KG1 (cell line): ENCODE data around the gene TOLLIP.

Experiments used
- DNase-seq: peaks from one replicate; lab custom pipeline; 2025; lab: John Stamatoyannopoulos, UW

The TOLLIP gene

DNA sequence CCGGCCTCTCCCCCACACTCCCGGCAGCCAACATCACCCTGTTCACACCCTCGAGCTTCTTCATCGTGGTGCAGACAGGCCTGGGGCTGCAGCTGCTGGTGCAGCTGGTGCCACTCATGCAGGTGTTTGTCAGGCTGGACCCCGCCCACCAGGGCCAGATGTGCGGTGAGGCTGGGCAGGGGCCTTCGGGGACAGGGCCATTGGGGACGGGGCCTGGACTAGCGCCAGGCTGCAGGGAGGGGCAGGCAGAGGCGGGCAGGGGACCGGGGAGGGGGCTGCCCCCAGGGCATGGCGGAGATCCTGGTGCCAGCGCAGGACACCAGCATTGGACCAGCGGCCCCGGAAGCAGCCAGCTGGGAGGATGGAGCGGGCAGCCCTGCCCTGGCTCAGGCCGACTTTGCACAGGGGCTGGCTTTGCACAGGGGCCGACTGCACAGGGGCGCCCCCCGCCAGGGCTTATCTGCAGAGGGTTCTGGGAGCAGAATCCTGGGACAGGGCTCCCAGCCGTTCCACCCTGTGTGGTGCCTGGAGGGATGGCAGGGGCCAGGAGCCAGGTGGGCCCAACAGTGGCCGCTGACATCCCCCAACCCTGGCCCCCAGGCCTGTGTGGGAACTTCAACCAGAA, 77.9 kb downstream of the TOLLIP start:
- DNase-seq: no peak

DNA sequence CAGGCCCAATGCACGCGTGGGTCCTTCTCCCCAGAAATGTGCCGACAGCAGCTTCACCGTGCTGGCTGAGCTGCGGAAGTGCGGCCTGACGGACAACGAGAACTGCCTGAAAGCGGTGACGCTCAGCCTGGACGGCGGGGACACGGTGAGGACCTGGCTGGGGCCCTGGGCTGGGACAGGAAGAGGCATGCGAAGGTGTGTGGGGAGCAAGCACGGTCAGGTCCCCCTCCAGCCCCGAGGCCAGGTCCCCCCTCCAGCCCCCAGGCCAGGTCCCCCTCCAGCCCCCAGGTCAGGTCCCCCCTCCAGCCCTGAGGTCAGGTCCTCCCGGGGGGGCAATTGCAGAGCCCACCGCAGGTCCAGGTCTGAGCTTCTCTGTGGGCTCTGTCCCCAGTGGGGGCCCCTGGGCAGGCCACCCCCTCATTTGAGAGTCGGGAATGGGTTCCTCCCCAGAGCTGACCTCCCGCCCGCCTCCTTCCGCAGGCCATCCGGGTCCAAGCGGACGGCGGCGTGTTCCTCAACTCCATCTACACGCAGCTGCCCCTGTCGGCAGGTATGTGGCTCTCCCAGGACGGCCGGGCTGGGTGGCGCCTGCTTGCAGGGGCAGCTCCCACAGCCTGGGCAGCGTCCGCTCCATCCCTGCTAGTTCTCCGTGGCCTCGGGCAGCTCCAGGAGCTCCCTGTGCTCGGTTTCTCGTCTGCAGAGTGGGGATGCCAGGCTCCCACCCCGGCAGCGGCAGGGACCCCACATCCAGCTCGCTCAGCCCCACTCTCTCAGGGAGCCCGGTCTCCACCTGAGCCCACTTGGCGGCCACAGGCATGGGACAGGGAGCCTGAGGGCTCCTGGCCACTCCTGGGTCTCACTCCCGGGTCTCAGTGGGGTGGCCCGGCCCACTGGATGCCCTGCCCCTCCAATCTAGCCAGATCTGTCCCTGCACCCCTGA, 78.7 kb downstream of the TOLLIP start:
- DNase-seq: no peak

DNA sequence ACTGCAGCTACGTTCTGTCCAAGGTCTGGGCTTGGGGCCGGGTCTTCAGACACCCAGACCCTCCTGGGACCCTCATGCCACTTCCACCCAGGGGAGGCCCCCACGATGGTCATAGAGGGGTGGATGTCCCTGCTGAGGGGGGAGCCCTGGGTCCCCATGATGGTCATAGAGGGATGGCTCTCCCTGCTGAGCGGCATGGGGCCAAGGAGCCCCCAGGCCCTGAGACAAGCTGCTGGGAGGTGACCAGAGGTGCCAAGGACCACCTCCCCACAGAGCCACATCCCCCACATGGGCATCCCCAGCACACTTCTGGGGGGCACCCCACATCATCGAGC, 79.3 kb downstream of the TOLLIP start:
- DNase-seq: no peak

DNA sequence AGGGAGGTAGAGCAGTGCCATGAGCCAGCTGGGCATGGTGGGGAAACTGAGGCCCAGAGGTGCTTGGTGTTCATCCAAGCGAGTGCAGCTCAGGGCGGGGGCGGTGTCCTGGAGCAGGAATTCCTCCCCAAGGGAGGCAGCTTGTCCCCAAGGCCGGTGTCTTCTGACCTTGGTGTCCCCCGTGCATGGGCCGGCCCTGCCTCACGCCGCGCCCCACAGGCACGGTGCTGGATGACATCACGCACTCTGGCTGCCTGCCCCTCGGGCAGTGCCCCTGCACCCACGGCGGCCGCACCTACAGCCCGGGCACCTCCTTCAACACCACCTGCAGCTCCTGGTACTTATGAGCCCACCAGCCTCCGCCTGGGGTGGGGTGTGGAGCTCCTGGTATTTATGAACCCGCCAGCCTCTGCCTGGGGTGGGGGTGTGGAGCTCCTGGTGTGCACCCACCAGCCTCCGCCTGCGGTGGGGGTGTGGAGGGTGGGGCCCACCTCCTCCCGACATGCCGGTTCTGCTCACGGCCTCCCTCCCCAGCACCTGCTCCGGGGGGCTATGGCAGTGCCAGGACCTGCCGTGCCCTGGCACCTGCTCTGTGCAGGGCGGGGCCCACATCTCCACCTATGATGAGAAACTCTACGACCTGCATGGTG, 79.8 kb downstream of the TOLLIP start:
- no peak for DNase-seq

DNA sequence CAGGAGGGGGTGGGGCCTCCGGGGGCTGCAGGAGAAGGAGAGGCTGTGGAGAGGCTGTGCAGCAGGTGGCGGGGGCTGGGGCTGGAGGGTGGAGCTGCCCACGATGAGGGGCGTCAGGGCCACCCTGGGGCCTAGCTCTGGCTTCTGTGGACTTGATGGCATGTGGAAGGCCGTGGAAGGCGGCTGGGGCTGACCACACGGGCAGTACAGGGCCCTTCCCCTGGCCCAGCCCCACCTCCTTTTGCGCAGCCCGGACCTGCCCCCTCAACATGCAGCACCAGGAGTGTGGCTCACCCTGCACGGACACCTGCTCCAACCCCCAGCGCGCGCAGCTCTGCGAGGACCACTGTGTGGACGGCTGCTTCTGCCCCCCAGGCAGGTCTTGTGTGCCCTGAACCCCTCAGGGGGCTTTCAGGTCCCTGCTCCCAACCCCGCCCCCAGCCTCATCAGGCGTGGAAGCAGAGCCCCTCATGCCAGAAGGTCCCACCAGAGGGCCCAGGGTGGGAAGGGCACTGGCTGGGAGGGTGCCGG, 80.4 kb downstream of the TOLLIP start:
- no peak for DNase-seq

DNA sequence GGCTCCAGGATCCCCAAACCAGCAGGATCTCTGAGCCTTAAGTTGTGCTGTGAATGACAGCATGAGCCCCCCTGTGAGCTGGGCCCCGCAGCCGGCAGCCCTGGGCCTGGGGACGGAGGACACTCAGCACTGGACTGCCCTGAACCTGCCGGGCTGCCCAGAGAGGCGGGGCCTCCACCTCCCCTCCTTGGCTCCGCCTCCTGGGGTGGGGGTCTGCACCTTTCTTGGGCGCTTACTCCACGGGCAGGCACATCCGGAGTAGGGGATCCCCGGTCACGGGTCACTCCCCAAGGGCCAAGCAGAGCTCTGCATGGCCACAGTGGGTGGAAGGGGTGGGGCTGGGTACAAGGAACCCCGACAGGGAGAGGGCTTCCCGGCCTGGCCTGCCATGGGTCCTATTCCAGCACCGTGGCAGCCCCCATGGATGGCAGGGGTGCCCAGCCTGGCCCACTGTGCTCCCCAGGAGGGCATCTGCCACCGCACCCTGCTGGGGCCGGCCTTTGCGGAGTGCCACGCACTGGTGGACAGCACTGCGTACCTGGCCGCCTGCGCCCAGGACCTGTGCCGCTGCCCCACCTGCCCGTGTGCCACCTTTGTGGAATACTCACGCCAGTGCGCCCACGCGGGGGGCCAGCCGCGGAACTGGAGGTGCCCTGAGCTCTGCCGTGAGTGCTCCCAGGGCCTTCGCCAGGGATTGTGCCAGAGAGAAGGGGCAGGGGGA, 81.2 kb downstream of the TOLLIP start:
- no peak for DNase-seq

- DNase-seq: no peak
These were observed 81.8 kb downstream of the TOLLIP start for GRCh38 chr11:1227551-1228100.

GRCh38 chr11:1226986-1227550, 82.4 kb downstream of the TOLLIP start:
- no peak for DNase-seq

DNA sequence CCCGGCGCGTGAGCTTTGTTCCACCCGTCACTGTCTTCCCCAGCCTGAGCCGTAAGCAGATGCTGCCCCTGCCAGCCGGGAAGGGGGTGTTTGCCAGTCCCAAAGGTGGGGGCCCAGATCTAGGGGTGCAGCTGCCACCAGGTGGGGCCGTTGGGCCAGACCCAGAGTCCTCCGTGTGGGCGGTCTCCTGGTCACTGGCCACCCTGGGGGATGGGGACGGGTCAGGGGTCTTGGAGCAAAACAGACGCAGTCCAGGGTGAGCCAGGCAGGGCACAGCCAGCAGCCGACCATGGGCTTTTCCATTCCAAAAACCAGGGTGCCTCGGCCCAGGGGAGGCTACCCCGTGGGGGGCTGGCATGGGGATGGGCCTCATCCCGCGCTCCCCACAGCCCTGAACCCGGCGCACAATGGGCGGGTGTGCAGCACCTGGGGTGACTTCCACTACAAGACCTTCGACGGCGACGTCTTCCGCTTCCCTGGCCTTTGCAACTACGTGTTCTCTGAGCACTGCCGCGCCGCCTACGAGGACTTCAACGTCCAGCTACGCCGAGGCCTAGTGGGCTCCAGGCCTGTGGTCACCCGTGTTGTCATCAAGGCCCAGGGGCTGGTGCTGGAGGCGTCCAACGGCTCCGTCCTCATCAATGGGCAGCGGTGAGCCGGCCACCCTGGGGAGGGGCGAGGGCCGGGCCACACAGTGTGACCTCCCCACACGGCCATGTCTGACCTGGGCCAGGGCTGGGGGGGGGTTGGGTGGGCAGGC, 83.0 kb downstream of the TOLLIP start:
- no peak for DNase-seq

GRCh38 chr11:1225386-1226225, 83.8 kb downstream of the TOLLIP start:
- DNase-seq: no peak

- DNase-seq: no peak
These were observed 84.7 kb downstream of the TOLLIP start for GRCh38 chr11:1224491-1225385.
